Esophagus mucosa (tissue), 1 donor: ENCODE results near the gene F7. TPM values are rescaled to one million over a fixed set of nuclear protein-coding genes. Genes with fewer than 3 reads are reported as not detected.
"Not testable (repeated sequence)": the region's sequence is repeated elsewhere in the genome, so short reads cannot be mapped to it uniquely, and the experiment has no call there.

Experiments used
- ATAC-seq: fragments of 200-7000 bp; cut with Tn5 transposase; one replicate; pipeline ENCODE4 v1.9.1; 2020
- total RNA-seq: library from RNA; stranded (reverse); gene quantifications from one replicate; pipeline ENCODE4 v1.2.4, GENCODE V29; 2023
- donor health status: DM: yes; HTN: yes; CAD: no.

F7 gene
- total RNA-seq, 1 donor from 2014 or later: not detected

DNA sequence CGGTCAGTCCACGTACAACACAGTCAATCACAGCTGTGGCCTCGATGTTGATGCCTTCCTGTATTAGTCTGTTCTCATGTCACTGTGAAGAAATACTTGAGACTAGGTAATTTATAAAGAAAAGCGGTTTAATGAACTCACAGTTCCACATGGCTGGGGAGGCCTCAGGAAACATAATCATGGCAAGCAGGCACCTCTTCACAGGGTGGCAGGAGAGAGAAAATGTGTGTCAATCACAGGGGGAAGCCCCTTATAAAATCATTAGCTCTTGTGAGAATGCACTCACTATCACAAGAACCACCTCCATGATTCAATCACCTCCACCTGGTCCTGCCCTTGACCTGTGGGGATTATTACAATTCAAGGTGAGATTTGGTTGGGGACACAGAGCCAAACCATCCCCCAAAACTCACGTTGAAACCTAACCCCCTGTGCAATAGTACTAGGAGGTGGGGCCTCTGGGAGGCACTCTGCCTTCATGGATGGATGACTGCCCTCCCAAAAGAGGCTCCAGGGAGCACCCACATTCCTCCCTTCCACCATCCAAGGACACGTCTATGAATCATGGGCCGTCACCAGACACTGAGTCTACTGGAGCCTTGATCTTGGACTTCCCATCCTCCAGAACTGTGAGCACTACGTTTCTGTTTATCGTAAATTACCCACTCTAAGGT is 50.5 kb downstream of the F7 start:
- no peak for ATAC-seq

DNA sequence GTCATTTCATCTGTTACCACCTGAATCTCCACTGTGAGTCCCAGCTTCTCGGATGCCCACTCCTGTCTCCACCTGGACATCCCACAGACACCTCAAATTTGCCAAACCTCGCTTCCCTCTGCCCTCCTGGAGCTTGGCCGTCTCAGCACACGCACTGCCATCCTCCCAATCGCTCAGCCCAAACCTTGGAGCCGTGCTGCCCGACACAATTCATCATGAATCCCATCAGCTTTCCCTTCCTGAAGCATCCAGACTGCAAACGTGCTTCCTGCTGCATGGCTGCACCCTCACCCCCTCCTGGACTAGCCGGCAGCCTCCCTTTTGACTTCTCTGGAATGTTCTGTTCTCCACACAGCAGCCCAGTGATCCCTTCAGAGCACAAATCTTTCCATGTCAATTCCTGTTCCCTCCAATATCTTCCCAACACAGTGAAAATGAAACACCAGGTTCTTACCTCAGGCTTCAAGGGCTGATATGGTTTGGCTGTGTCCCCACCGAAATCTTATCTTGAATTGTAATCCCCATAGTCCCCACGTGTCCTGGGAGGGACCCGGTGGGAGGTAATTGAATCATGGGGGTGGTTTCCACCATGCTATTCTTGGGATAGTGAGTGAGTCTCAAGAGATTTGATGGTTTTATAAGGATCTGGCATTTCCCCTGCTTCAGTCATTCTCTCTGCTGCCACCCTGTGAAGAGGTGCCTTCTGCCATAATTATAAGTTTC is 51.8 kb downstream of the F7 start:
- no peak for ATAC-seq

DNA sequence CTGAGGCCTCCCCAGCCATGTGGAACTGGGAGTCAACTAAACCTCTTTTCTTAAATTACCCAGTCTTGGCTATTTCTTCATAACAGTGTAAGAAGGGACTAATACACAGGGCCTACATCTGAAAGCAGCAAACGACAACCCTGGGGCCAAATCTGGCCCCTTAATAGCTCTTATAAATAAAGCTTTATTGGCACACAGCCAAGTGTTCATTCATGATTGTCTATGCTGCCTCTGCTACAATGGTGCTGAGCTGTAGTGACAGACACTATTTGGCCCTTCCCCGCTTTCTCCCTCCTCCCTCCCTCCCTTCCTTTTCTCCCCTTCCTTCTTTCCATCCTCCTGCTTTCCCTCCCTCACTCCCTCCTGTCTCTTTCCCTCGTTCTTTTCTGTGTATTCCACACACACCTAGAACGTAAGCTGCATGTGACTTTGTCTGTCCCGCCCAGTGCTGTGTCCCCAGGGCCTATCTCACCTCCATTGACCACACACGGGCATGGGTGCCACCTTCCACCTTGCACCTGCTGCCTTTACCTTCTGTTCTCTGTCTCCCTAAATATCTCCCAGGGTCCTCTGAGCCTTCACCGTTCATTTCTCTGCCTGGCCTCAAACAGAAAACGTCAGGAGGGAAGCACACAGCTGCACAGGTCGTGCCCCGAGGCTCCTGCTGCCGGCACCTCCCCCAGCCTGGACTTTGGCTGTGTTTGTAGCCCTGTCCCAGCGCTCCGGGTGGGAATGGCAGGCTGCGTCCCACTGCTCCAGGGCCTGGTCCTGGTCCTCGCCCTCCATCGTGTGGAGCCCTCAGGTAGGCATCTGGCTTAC is 52.5 kb downstream of the F7 start, which contains the start of gene PROZ:
TSS of gene PROZ (plus strand) at position 720 of the 819 bp plus-strand sequence. CDS start at position 733, 13 bp downstream.
- no peak for ATAC-seq

DNA sequence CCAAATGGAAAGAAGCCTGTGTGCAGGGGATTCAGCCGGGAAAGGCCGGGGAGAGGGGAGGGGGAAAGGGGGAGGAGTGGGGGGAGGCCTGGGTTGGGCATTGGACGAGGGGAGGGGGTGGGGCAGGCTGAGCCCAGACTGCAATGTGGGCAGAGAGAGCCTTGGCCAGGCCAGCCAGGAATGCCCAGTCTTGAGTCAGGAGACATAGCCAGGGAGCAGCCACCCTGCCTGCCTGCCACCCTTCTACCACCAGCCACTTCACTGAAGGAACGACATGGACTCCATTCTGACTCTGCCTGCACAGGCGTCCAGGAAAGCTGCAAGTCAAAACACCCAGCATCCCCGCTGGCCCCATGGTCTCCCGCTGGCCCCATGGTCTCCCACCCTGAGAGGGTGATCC is 53.4 kb downstream of the F7 start:
- no peak for ATAC-seq

DNA sequence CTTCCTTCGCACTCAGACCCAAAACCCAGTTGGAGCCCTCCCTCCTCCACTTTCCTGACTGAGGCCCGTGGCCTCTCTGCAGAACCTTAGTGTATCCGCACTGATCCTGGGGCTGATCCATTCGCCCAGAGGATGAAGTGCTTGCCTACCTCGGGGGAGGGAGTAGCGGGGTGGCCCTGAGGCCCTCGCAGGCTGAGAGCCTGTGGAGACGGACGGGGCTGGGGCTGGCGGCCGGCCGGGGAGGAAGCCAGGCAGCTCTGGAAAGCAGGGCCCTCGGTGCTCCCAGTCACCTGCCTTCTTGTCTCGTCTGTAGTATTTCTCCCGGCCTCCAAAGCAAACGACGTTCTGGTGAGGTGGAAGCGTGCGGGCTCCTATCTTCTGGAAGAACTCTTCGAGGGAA is 54.1 kb downstream of the F7 start:
- no peak for ATAC-seq

DNA sequence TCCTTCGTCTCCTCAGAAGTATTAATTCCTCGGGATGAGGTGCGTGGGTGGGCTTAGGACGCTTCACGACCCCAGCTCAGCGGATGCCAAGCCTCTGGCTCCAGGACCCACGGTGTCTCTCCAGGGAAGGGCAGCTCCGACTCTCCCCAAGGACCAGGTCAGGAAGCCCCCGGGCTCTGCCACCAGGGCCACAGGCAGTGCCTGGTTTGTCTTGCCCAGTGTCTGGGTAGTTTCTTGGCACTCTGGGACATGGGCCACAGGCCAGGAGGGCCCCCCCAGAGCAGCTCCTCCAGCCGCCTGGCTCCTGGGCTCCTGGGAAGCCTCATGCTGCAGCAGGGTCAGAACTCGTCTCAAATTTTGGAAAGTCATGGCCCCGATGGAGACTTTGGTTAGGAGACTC is 55.4 kb downstream of the F7 start:
- no peak for ATAC-seq

DNA sequence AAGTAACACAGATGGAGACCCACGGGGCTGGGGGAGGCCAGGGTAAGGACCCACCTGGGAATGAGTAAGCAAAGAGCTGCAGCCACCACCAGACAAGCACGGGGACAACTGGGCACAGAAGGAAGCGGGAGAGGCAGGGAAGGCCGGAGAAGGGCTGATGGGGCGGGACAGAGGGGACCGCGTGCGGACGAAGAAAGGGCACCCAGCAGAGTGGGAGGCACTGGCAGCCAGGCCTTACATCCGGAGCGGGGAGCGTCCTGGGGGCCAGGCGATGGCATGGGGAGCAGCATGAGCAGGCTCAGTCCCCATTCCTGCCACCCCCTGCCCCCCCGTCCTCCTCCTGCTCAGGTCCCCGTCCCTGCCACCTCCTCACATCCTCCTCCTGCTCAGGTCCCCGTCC is 55.8 kb downstream of the F7 start:
- no peak for ATAC-seq

DNA sequence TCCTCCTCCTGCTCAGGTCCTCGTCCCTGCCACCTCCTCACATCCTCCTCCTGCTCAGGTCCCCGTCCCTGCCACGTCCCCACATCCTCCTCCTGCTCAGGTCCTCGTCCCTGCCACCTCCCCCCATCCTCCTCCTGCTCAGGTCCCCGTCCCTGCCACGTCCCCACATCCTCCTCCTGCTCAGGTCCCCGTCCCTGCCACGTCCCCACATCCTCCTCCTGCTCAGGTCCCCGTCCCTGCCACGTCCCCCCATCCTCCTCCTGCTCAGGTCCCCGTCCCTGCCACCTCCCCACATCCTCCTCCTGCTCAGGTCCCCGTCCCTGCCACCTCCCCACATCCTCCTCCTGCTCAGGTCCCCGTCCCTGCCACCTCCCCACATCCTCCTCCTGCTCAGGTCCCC is 56.4 kb downstream of the F7 start:
- ATAC-seq: not testable (repeated sequence)

DNA sequence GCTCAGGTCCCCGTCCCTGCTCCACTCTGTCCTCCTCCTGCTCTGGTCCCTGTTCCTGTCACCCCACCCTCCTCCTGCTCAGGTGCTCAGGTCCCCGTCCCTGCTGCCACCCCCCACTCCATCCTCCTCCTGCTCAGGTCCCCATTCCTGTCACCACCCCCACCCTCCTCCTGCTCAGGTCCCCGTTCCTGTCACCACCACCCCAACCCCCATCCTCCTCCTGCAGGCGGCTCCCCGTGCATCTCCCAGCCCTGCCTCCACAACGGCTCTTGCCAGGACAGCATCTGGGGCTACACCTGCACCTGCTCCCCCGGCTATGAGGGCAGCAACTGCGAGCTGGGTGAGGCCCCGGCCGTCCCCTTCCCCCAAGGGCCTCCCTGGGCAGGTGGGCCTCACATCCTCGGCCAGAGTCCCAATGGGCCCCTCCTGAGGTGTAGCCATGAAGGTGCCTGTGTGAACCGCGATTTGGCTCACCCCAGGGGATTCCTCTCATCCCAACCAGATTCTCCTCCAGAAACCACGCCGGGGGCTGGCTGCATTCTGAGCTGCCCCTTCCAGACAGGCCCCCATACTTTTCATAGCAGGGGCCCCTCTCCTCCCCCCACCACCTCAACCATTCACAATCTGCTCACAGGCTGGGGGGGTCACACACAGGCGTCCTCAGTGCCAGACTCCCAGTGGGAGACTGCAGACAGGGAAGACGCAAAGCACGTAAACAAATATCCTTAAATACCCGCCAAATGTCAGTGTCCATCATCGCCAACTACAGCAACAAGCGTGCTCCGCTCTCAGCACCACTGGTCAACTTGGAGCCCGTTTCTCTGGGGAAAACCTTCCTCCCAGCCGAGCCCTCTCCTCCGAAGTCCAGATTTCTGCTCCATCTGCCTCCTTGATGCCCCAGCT is 57.4 kb downstream of the F7 start:
- ATAC-seq: peak; percentile 19

DNA sequence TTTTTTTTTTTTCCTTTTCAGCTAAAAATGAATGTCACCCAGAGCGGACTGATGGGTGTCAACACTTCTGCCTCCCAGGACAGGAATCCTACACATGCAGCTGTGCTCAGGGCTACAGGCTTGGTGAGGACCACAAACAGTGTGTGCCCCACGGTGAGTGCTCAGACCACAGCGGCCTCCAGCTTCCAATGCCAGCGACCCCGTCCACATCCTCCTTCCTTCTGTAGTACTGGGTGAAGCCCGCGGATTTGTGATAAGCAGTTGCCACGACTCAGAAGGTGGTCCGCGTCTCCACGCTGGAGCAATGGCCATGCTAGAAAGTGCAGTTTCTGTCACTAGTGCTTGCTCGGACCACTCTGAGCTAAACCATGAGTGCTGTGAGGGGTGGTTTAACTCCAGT is 58.9 kb downstream of the F7 start:
- ATAC-seq: no peak

DNA sequence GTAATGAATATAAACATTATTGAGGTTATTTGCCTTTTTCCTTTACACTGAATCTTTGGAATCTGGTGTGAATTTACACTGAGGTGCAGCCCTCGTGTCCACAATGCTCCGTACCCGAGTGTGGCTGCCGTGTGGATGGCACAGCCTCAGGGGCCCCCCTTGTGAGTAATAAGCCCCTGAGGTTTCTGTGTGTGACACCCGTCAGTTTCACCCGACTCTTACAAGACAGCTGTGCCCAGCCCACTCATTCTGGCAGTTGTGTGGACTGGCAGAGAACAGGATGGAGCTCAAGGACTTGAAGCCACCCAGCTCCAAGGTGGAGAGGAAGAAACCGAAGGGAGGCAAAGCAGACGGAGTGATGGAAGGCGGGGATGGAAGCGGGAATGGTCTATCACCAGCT is 60.7 kb downstream of the F7 start:
- no peak for ATAC-seq

DNA sequence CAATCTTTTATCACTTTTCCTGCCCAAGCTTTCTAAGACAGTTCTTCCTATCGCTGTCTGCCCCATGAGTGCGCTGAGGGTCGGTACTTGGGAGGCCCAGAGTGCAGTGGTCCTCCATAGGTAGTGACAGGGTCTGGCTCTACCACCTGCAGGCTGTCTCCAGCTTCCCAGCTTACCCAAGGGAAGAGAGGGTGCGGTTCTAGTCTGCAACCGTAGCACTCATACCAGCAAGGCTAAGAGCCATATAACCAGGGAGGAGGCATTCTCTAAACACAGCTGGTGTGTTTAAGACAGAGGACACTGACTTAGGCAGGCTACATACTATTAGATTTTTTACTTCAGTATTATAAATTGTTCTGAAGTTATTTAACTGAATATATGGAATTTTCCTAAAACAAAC is 61.1 kb downstream of the F7 start:
- no peak for ATAC-seq

DNA sequence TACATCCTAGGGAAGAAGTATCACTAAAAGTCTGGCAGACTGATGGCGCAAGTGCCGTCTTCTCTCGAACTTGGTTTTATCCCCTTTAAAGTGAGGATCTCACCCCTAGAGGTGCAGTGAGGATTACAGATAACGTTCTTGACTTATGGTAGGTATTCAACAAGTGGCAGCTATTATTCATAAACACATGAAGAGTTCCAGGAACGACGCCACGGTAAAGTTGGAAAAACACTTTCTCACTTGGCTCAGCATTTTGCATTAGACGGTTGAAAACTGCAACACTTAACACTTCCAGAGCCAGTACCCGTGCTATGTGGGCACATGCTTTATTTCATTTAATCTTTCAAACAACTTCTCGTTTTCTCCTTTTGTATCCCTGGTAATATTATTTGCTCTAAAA is 61.6 kb downstream of the F7 start:
- no peak for ATAC-seq

DNA sequence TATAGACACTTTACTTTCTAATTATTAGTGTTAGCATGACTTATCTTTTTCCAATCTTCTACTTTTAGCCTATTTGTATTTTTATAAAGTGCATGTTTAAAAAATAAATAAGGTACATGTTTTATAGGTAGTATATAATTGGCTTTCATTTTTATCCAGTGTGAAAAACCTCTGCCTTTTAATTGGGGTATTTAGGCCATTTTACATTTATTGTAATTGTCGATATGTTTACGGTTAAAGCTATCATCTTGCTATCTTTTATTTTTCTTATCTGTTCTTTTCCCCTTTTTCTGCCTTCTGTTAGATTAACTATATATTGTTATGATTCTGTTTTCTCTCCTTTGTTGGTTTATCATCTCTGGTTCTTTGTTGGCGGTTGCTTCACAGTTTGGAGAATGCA is 62.0 kb downstream of the F7 start:
- ATAC-seq: no peak

DNA sequence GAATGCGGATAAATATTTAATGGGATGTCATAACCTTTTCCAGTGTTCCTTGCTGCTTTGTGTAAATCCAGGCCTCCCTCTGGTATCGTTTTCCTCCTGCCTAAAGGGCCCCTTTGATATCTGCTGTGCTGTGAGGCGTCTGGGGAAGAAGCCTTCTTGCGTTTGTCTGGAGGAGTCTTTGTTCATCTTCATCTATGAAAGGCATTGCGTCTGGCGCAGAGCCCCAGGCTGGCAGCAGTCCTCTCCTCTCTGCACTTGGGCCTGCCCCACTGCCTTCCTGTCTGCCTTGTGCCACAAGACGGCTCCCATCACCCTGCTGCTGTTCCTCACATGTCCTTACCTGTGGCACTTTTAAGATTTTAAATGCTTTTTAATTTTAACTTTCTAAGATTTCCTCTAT is 62.6 kb downstream of the F7 start:
- ATAC-seq: no peak

DNA sequence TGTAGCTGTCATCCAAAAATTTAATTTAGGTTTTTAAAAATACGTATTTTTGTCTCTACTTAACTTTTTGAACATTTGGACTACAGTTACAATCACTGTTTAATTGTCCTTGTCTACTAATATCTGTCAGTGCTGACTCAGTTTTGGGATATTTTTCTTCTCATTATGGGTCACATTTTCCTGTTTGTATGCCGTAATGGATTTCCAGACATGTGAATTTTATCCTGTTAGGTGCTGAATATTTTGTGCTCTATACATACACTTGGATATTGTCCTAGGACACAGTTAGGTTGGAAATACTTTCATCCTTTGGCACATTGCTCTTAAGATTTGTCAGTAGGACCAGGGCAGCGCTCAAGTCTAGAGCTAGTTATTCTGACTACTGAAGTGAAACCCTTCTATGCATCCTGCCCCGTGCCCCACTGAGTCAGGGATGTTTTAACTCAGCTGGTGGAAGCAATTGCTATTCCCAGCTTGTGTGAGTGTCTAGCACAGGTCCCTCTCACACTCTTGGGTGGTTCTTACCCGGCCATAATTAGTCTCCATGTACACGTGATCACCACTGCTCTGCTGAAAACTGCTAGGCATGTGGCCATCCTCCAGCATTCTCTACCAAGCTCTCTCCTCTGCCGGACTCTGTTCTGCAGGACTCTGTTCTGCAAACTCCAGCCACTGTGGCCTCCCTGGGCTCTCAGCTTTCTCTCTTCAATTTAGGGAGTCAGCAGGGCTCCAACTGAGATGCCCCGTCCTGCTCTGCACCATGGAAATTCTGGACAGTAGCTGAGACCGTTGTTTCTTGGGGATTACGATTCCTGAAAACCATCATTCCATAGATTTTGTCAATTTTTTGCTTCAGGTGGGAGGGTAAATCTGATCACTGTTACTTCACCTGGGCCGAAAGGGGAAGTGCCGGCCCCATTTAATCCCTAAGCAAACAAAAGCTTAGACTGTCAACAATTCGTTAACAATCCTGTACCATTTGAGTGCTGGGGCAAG is 64.0 kb downstream of the F7 start:
- ATAC-seq: no peak

Other genes with a start within 250 kb of the F7 start
- 9.7 TPM for gene MCF2L, start 136.6 kb upstream of the F7 start, total RNA-seq
- 0.56 TPM for gene F10, start 17.0 kb downstream of the F7 start, total RNA-seq
- gene PROZ, start 52.9 kb downstream of the F7 start, total RNA-seq: not detected
- gene PCID2, start 102.9 kb downstream of the F7 start, total RNA-seq: 23.1 TPM
- gene CUL4A, start 103.8 kb downstream of the F7 start, total RNA-seq: 48.3 TPM
- gene LAMP1, start 191.4 kb downstream of the F7 start, total RNA-seq: 144 TPM